Measurements from ENCODE around the gene MEIS3. TPM values are rescaled to one million over a fixed set of nuclear protein-coding genes. Genes with fewer than 3 reads are reported as not detected.

Gene MEIS3
- total RNA-seq (2014; rRNA removed) (0.75 and 1.3 TPM in 2 replicates), Bru-seq, nascent RNA (percentile 30 among the genes with signal in this experiment), BruChase-seq, experiment 1, labeled RNA remaining after a 6-hour chase (percentile 17 among the genes with signal in this experiment), BruChase-seq, experiment 2, labeled RNA remaining after a 2-hour chase (percentile 17 among the genes with signal in this experiment)
- long read RNA-seq, partial matches to known transcripts: 2 of 3 reads
- long read RNA-seq, other reads (novel, unspliced or antisense): 1 of 3 reads

GRCh38 chr19:47419030-47419783 is at the start of gene MEIS3:
Gene MEIS3, minus strand, starts transcription at chr19:47419527. Its CDS starts 446 bp downstream, at chr19:47419081.
- no peak for TF ChIP-seq EZH2 (IDR thresholded peaks at IDR 0.05; ENCODE audit: low read length, unreplicated experiment)

GRCh38 chr19:47467914-47468313 is 48.6 kb upstream of the MEIS3 start:
- ChIA-PET POLR2A (ENCODE audit: unreplicated experiment) (no interaction called here), CTCF (no interaction called here)
- Histone ChIP-seq H3K27me3 (ENCODE audit: low read length) (peaks cover 31% of the 10 kb centered on the region), H3F3A (ENCODE audit: low read length, unreplicated experiment) (no peaks in the 10 kb centered on the region), H3K4me2 (ENCODE audit: low read length) (no peak overlapping the region), H3K4me1 (ENCODE audit: insufficient read depth, low read length) (no peaks in the 10 kb centered on the region), H3K9me2 (replicated peaks; ENCODE audit: low read length) (no peaks in the 10 kb centered on the region), H3K4me3 (ENCODE audit: low read length) (no peak overlapping the region), H3K9ac (ENCODE audit: low read length) (no peak overlapping the region), H3K79me2 (ENCODE audit: low read length) (no peaks in the 10 kb centered on the region), H4K20me1 (ENCODE audit: low read length) (no peaks in the 10 kb centered on the region), H3K27ac (ENCODE audit: low read length) (no peak overlapping the region), H3K9me3 (ENCODE audit: low read length) (no peaks in the 10 kb centered on the region), H2AFZ (ENCODE audit: low read length) (no peak overlapping the region), H3K36me3 (ENCODE audit: low read depth, low read length) (no peaks in the 10 kb centered on the region)
- ATAC-seq (no peak), DNase-seq (no peak)
- BruUV-seq (replicated peaks): no TSS peak
- intact Hi-C loops (cut with micrococcal nuclease): no loop called here
- TF ChIP-seq EZH2phosphoT487 (IDR thresholded peaks at IDR 0.05; ENCODE audit: borderline replicate concordance, low read length): no peak
- TF ChIP-seq EZH2 (IDR thresholded peaks at IDR 0.05; ENCODE audit: low read length, unreplicated experiment): no peak
- TF ChIP-seq CTCF (conservative IDR thresholded peaks at IDR 0.05; ENCODE audit: low read depth, low read length): no peak

More at GRCh38 chr19:47419030-47419783, at the start of gene MEIS3:
- CTCF ChIA-PET: no interaction called here
- H3K79me2 ChIP-seq (ENCODE audit: low read length): no peaks in the 10 kb centered on the region
- no peaks in the 10 kb centered on the region for H3K9me2 ChIP-seq (replicated peaks; ENCODE audit: low read length)
- H3K4me1 ChIP-seq (ENCODE audit: insufficient read depth, low read length): no peaks in the 10 kb centered on the region
- intact Hi-C loops (cut with micrococcal nuclease): no loop called here
- ATAC-seq (peak; percentile 21; the same call in 1 of the 2 replicates), DNase-seq (no peak)
- no peaks in the 10 kb centered on the region for H3K9me3 ChIP-seq (ENCODE audit: low read length)
- H3K27ac ChIP-seq (ENCODE audit: low read length): no peak within 1 kb of the TSS
- peaks cover 60% of the 10 kb centered on the region for H3K27me3 ChIP-seq (ENCODE audit: low read length)
- no peak within 1 kb of the TSS for H3K4me3 ChIP-seq (ENCODE audit: low read length)
- H3F3A ChIP-seq (ENCODE audit: low read length, unreplicated experiment): no peaks in the 10 kb centered on the region
- POLR2A ChIA-PET (ENCODE audit: unreplicated experiment): no interaction called here
- no peak within 1 kb of the TSS for H3K4me2 ChIP-seq (ENCODE audit: low read length)
- no peak within 1 kb of the TSS for H3K9ac ChIP-seq (ENCODE audit: low read length)
- no TSS peak for BruUV-seq (replicated peaks)
- no peaks in the 10 kb centered on the region for H4K20me1 ChIP-seq (ENCODE audit: low read length)
- H3K36me3 ChIP-seq (ENCODE audit: low read depth, low read length): no peaks in the 10 kb centered on the region
- no peak within 1 kb of the TSS for H2AFZ ChIP-seq (ENCODE audit: low read length)

GRCh38 chr19:47465957-47466356 is 46.6 kb upstream of the MEIS3 start:
- DNase-seq (no peak), ATAC-seq (no peak)
- Histone ChIP-seq H2AFZ (ENCODE audit: low read length) (no peak overlapping the region), H3K4me1 (ENCODE audit: insufficient read depth, low read length) (no peaks in the 10 kb centered on the region), H3K4me3 (ENCODE audit: low read length) (no peak overlapping the region), H3K9me2 (replicated peaks; ENCODE audit: low read length) (no peaks in the 10 kb centered on the region), H4K20me1 (ENCODE audit: low read length) (no peaks in the 10 kb centered on the region), H3K79me2 (ENCODE audit: low read length) (no peaks in the 10 kb centered on the region), H3K9me3 (ENCODE audit: low read length) (no peaks in the 10 kb centered on the region), H3K9ac (ENCODE audit: low read length) (no peak overlapping the region), H3K27me3 (ENCODE audit: low read length) (peaks cover 24% of the 10 kb centered on the region), H3K36me3 (ENCODE audit: low read depth, low read length) (no peaks in the 10 kb centered on the region), H3F3A (ENCODE audit: low read length, unreplicated experiment) (no peaks in the 10 kb centered on the region), H3K4me2 (ENCODE audit: low read length) (no peak overlapping the region), H3K27ac (ENCODE audit: low read length) (no peak overlapping the region)
- intact Hi-C loops (cut with micrococcal nuclease): no loop called here
- TF ChIP-seq CTCF (conservative IDR thresholded peaks at IDR 0.05; ENCODE audit: low read depth, low read length): no peak
- TF ChIP-seq EZH2 (IDR thresholded peaks at IDR 0.05; ENCODE audit: low read length, unreplicated experiment): no peak
- TF ChIP-seq EZH2phosphoT487 (IDR thresholded peaks at IDR 0.05; ENCODE audit: borderline replicate concordance, low read length): no peak
- ChIA-PET CTCF (no interaction called here), POLR2A (ENCODE audit: unreplicated experiment) (no interaction called here)
- BruUV-seq (replicated peaks): no TSS peak

Data from PC-3 (cell line).